K562 (cell line): Measurements from ENCODE around the gene MIEF1. TPM values are rescaled to one million over a fixed set of nuclear protein-coding genes. Genes with fewer than 3 reads are reported as not detected.
A peak's percentile ranks its signal among the peaks of the same experiment; 100 is the strongest.

Source experiments
- ATAC-seq: fragments of 200-7000 bp; cut with Tn5 transposase; 3 replicates; pipeline ENCODE4 v1.9.1; 2020; ENCODE audit warnings: moderate library complexity
- BruUV-seq: library from RNA; stranded (reverse); fragments of 400-500 nt; replicated peaks from 2 replicates; lab custom pipeline; 2021; lab: Mats Ljungman, UMichigan
- CTCF ChIA-PET: fragments of 300-600 bp; formaldehyde crosslinking; extraction: SDS; loops from one replicate; lab custom pipeline; 2021; ENCODE audit warnings: low intra/inter-chr PET ratio; lab: Yijun Ruan, JAX
- POLR2A ChIA-PET: fragments of 300-600, 350-650 bp; sonication (Branson Sonifier 250); formaldehyde crosslinking; extraction: SDS; loops from one replicate; lab custom pipeline; 2021; ENCODE audit warnings: antibody characterized with exemption, inconsistent platforms; lab: Yijun Ruan, JAX
- DNase-seq, 4 experiments: peaks; one replicate each; pipeline versions ENCODE4 v3.0.0 to v3.0.0-alpha.2; 2011 to 2018; ENCODE audit warnings: low spot score in 3 of 4, mixed read lengths in 3 of 4; ENCODE audit errors: extremely low read depth in 1 of 4
- FAIRE-seq: peaks from 2 replicates; lab custom pipeline; 2011; peaks lifted over from hg19 to GRCh38; lab: Jason Lieb, UNC
- H2AFZ ChIP-seq: 2 replicates; pipeline ENCODE4 v1.6.0; 2011; ENCODE audit warnings: low read depth, low read length, control low read depth, inconsistent platforms
- H3K27ac ChIP-seq: fragments of 200-600 bp; 3 replicates; pipeline ENCODE4 v1.8.0; 2011; ENCODE audit warnings: low read depth, mild to moderate bottlenecking, control low read depth, inconsistent platforms, low read length, moderate library complexity, mixed read lengths; ENCODE audit errors: extremely low read depth
- H3K27me3 ChIP-seq, 2 experiments: fragments of 300-600 bp in 1 of 2; 2 replicates in 1 of 2; 3 replicates in 1 of 2; pipeline versions ENCODE4 v1.6.0 to v1.8.0; 2011; ENCODE audit warnings: inconsistent platforms in 2 of 2, low read length in 2 of 2, mild to moderate bottlenecking in 1 of 2, mixed read lengths in 1 of 2, moderate library complexity in 1 of 2; ENCODE audit not compliant: control insufficient read depth in 2 of 2, insufficient read depth in 2 of 2
- H3K36me3 ChIP-seq: fragments of 300-600 bp; 3 replicates; pipeline ENCODE4 v1.8.0; 2011; ENCODE audit warnings: mild to moderate bottlenecking, low read length, inconsistent platforms; ENCODE audit not compliant: control insufficient read depth, insufficient read depth
- H3K4me1 ChIP-seq, 2 experiments: fragments of 200-600 bp in 1 of 2; replicated peaks in 1 of 2; 2 replicates in 1 of 2; 3 replicates in 1 of 2; pipeline versions ENCODE4 v1.5.1 to v1.8.0; 2011; ENCODE audit warnings: inconsistent platforms in 2 of 2, low read length in 2 of 2, mild to moderate bottlenecking in 1 of 2, mixed read lengths in 1 of 2, moderate library complexity in 1 of 2; ENCODE audit not compliant: control insufficient read depth in 2 of 2, insufficient read depth in 2 of 2
- H3K4me2 ChIP-seq: 2 replicates; pipeline ENCODE4 v1.6.1; 2011; ENCODE audit warnings: low read length, control low read depth, inconsistent platforms, mixed read lengths; ENCODE audit not compliant: insufficient read depth
- H3K4me3 ChIP-seq: fragments of 200-600 bp; sonication (generic), shearing (Covaris generic); 2 replicates; pipeline ENCODE4 v1.5.1; 2016; ENCODE audit warnings: control low read depth, inconsistent platforms
- H3K79me2 ChIP-seq: fragments of 200-600 bp; 3 replicates; pipeline ENCODE4 v1.8.0; 2011; ENCODE audit warnings: low read length, inconsistent platforms; ENCODE audit not compliant: control insufficient read depth, insufficient read depth
- H3K9ac ChIP-seq, 2 experiments: 2 replicates each; pipeline versions ENCODE4 v1.6.0 to v1.6.1; 2011; ENCODE audit warnings: low read depth in 2 of 2, low read length in 2 of 2, control low read depth in 1 of 2, inconsistent platforms in 1 of 2, mild to moderate bottlenecking in 1 of 2, mixed read lengths in 1 of 2; ENCODE audit not compliant: insufficient read depth in 1 of 2
- H3K9me1 ChIP-seq: one replicate; pipeline ENCODE4 v1.6.0; 2011; ENCODE audit warnings: inconsistent platforms, mild to moderate bottlenecking, low read length, moderate library complexity; ENCODE audit not compliant: control insufficient read depth, insufficient read depth
- H3K9me3 ChIP-seq: replicated peaks from 2 replicates; pipeline ENCODE4 v1.5.1; 2011; ENCODE audit warnings: low read depth, low read length, inconsistent platforms; ENCODE audit not compliant: control insufficient read depth, insufficient read depth
- H4K20me1 ChIP-seq: replicated peaks from 2 replicates; pipeline ENCODE4 v1.6.1; 2011; ENCODE audit warnings: low read length, inconsistent platforms, mixed read lengths; ENCODE audit not compliant: control insufficient read depth, insufficient read depth
- ETV5 ChIP-seq: sonication (generic); formaldehyde crosslinking; IDR thresholded peaks from 2 replicates; pipeline ENCODE4 v1.4.0; 2020; ENCODE audit warnings: low read depth, mild to moderate bottlenecking, missing genetic modification reagents
- HEY1 ChIP-seq: fragments of 250-450 bp; sonication (Bioruptor Pico); IDR thresholded peaks from 2 replicates; pipeline ENCODE4 v1.5.0; 2020; ENCODE audit warnings: mild to moderate bottlenecking, moderate library complexity, borderline replicate concordance
- NCOR1 ChIP-seq: fragments of 450-650 bp; IDR thresholded peaks from 2 replicates; pipeline ENCODE4 v1.6.1; 2016; ENCODE audit warnings: mild to moderate bottlenecking, moderate library complexity
- RBBP5 ChIP-seq: fragments of 200-600 bp; sonication (generic); IDR thresholded peaks from 2 replicates; pipeline ENCODE4 v1.6.1; 2012; ENCODE audit warnings: borderline replicate concordance, mild to moderate bottlenecking, low read length, control low read depth, inconsistent platforms; ENCODE audit not compliant: insufficient read depth, poor library complexity, severe bottlenecking
- USF2 ChIP-seq: sonication (generic); formaldehyde crosslinking; IDR thresholded peaks from 2 replicates; pipeline ENCODE4 v1.5.0; 2020; ENCODE audit warnings: missing genetic modification reagents
- WGBS: fragments of 100-300 bp; shearing (Covaris generic); methylation state at CpG from one replicate; pipeline ENCODE4 v1.1.6; 2016; ENCODE audit warnings: low coverage, mixed read lengths; ENCODE audit not compliant: insufficient coverage; ENCODE audit errors: missing lambda C conversion rate; 5-methylcytosine and 5-hydroxymethylcytosine counted together
- in situ Hi-C: fragments of 300-500 bp; cut with MboI; formaldehyde crosslinking; loops from 4 replicates; pipeline ENCODE4 v1.15.0; 2018; ENCODE audit warnings: inconsistent platforms, mixed read lengths
- intact Hi-C: fragments of 100-400 bp; cut with micrococcal nuclease; formaldehyde crosslinking; loops from 2 replicates; pipeline ENCODE4 v1.14.2; 2022
- polyA plus RNA-seq, 8 experiments: library from polyadenylated mRNA; depleted of rRNA in 4 of 8; stranded (reverse) in 5 of 8; unstranded in 3 of 8; fragments of >200 nt; fragmentation: Nextera tagmentation in 2 of 8; fragmentation: Illumina TruSeq in 1 of 8; extraction: Ambion mirVana in 2 of 8; extraction: Trizol in 1 of 8; gene quantifications; 2 replicates each; pipeline versions ENCODE4 v1.2.1 to v1.2.3, GENCODE V29; 2011 to 2014; ENCODE audit warnings: inconsistent platforms in 1 of 8, missing spikeins in 1 of 8
- total RNA-seq, 7 experiments: library from RNA; depleted of rRNA in 6 of 7; stranded (reverse); fragments of >200 nt in 6 of 7; fragmentation: Illumina TruSeq in 2 of 7; extraction: Trizol in 2 of 7; gene quantifications; 2 replicates each; pipeline versions ENCODE4 v1.2.1 to v1.2.3, GENCODE V29; 2011 to 2021; ENCODE audit warnings: low replicate concordance in 1 of 7
- TF ChIP-seq, protein P1 (sequence below): fragments of 450-650 bp; IDR thresholded peaks from 2 replicates; pipeline ENCODE4 v1.6.1; 2017; ENCODE audit warnings: antibody characterized with exemption, mild to moderate bottlenecking

Gene MIEF1
- total and polyA plus RNA-seq, 9 of the 15 experiments (the other 6 are each of a cell fraction or from before 2014, with no cell fraction given), result 10.9 to 51.8 (median 25.5) TPM

DNA sequence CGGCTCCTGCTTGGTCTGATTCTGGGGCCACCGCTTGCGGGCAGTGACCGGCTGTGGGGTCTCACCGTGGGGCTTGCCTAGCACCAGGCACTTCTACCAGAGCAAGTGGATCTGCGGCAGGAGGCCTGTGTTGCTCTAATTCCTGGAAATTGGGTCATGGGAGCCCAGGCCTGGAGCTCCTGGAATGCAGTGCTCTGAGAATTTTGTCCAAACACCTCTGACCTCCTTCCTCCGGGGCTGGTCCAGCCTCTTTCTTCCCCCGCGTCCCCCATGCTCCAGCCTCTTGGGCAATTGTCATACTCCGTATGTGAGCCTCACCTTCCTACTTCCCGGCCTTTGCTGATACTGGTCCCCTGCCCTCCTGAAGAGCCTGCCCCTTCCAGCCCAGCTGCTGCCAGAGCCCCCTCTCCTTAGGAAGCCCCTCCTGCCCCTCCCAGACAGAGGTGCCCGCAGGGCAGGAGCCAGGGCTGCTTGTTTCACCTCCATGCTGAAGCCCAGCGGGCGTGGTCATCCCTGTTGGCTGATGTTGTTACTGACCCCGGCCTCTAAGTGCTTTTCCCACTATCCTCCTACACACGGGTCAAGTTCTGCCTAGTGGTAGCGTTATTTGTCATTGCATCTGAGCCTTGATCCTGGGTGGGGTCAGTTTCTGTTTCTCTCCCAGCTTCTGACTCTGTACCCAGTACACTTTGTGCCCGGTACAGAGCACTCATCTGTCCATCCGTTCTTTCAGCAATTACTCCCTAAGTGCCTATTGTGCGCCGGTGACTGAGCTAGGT, 35.7 kb upstream of the MIEF1 start:
- no peak overlapping the region for H2AFZ ChIP-seq
- POLR2A ChIA-PET, result interaction anchor here (0.7 to 1.0 kb wide), 4 partner anchors 9 to 108 kb away, joined by 3 to 4 read pairs (median 4); partner anchors contain the start of gene ATF4
- H3K36me3 ChIP-seq, result no peaks in the 10 kb centered on the region
- no TSS peak for BruUV-seq
- ATAC-seq, result peak; percentile 19
- CTCF ChIA-PET, result no interaction called here
- H3K27ac ChIP-seq, result peak overlapping the region; percentile 41; the same call in 1 of the 3 replicates
- in situ Hi-C loops, result no loop called here
- no peaks in the 10 kb centered on the region for H3K27me3 ChIP-seq
- H3K9me3 ChIP-seq, result no peaks in the 10 kb centered on the region
- peaks cover 67% of the 10 kb centered on the region for H3K79me2 ChIP-seq
- H3K4me1 ChIP-seq, result peaks cover 59 to 87% of the 10 kb centered on the region in 2 experiments
- no peaks in the 10 kb centered on the region for H4K20me1 ChIP-seq
- peak; percentile 29 for FAIRE-seq
- peak in 3 of 4 experiments; percentile 33 to 58 (median 43) for DNase-seq
- H3K9ac ChIP-seq, result peak overlapping the region in 1 of 2 experiments; percentile 82; a peak in 2 of 4 replicates
- H3K4me2 ChIP-seq, result peak overlapping the region; percentile 29; the same call in 1 of the 2 replicates
- intact Hi-C loops, result no loop called here
- H3K9me1 ChIP-seq, result no peaks in the 10 kb centered on the region
- H3K4me3 ChIP-seq, result no peak overlapping the region
- WGBS, result 37% methylated on average over 12 of the region's 21 CpGs
- TF ChIP-seq NCOR1 (no peak), RBBP5 (peak; percentile 43), HEY1 (CRISPR knock-in tag) (no peak), USF2 (CRISPR knock-in tag) (no peak), ETV5 (CRISPR knock-in tag) (no peak)
- TF ChIP-seq, protein P1, sequence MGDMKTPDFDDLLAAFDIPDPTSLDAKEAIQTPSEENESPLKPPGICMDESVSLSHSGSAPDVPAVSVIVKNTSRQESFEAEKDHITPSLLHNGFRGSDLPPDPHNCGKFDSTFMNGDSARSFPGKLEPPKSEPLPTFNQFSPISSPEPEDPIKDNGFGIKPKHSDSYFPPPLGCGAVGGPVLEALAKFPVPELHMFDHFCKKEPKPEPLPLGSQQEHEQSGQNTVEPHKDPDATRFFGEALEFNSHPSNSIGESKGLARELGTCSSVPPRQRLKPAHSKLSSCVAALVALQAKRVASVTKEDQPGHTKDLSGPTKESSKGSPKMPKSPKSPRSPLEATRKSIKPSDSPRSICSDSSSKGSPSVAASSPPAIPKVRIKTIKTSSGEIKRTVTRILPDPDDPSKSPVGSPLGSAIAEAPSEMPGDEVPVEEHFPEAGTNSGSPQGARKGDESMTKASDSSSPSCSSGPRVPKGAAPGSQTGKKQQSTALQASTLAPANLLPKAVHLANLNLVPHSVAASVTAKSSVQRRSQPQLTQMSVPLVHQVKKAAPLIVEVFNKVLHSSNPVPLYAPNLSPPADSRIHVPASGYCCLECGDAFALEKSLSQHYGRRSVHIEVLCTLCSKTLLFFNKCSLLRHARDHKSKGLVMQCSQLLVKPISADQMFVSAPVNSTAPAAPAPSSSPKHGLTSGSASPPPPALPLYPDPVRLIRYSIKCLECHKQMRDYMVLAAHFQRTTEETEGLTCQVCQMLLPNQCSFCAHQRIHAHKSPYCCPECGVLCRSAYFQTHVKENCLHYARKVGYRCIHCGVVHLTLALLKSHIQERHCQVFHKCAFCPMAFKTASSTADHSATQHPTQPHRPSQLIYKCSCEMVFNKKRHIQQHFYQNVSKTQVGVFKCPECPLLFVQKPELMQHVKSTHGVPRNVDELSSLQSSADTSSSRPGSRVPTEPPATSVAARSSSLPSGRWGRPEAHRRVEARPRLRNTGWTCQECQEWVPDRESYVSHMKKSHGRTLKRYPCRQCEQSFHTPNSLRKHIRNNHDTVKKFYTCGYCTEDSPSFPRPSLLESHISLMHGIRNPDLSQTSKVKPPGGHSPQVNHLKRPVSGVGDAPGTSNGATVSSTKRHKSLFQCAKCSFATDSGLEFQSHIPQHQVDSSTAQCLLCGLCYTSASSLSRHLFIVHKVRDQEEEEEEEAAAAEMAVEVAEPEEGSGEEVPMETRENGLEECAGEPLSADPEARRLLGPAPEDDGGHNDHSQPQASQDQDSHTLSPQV, result 0 out of 2 replicates have a peak, but pooled peaks have one; percentile 21
